EH (cell line): ENCODE data around the gene CNPPD1.
"Not testable (repeated sequence)": the region's sequence is repeated elsewhere in the genome, so short reads cannot be mapped to it uniquely, and the experiment has no call there.

Source experiments
- DNase-seq: peaks from one replicate; pipeline ENCODE4 v3.0.0-alpha.2; 2015; ENCODE audit warnings: low read depth

The CNPPD1 gene

DNA sequence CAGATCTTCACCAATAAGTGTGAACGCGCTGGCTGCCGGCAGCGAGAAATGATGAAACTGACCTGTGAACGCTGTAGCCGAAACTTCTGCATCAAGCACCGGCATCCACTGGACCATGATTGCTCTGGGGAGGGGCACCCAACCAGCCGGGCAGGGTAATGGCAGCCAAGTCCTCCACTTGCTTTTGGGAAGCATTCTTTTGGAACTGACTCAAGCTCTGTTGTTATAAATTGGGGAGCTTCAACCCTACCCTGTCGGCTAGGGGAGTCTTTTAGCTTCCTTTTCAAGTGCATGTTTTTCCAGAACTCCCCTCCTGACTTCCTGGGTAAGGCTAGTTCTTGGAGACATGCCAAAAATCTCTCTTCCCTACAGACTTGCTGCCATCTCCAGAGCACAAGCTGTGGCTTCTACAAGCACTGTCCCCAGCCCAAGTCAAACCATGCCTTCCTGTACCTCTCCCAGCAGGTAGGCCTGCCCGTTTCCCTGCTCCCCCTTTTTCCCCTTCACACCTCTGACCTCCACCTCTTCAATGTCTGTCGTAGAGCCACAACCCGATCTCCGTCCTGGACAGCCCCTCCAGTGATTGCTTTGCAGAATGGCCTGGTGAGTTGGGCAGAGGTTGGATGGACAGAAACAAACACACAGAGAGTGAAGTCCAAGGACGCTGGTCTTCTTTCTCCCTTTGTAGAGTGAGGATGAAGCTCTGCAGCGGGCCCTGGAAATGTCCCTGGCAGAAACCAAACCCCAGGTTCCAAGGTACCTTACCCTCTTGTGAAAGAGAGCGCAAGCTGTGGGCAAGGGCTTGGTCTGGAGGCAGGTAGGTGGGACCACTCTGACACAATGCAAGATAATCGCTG is 31.4 kb upstream of the CNPPD1 start:
- DNase-seq = peak; percentile 66

DNA sequence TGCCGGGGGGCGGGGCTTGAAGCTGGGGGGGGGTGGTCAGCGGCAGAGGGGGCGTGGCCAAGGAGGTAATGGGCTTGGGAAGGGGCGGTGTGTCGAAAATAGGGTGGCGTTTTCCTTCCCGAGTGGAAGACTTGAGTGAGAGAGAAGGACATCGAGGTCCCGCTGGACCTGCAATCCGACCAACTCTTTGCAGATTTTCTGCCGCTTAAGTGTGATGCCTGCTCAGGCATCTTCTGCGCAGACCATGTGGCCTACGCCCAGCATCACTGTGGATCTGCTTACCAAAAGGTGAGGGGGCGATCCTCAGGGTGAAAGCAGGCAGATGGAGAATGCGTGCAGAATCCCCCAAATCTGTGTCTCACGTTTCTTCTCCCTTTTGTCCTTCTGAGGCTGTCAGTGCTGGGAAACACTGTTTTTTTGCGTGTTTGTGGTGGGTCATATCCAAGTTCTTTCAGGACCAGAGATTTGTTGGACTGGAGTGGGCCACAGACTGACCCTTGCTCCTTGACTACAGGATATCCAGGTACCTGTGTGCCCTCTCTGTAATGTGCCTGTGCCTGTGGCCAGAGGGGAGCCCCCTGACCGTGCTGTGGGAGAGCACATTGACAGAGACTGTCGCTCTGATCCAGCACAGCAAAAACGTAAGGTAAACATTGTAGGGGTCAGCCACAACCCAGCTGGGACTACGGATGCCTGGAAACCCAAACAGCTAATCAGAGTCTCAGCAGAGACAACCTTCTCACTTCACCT is 30.6 kb upstream of the CNPPD1 start:
- DNase-seq = no peak

DNA sequence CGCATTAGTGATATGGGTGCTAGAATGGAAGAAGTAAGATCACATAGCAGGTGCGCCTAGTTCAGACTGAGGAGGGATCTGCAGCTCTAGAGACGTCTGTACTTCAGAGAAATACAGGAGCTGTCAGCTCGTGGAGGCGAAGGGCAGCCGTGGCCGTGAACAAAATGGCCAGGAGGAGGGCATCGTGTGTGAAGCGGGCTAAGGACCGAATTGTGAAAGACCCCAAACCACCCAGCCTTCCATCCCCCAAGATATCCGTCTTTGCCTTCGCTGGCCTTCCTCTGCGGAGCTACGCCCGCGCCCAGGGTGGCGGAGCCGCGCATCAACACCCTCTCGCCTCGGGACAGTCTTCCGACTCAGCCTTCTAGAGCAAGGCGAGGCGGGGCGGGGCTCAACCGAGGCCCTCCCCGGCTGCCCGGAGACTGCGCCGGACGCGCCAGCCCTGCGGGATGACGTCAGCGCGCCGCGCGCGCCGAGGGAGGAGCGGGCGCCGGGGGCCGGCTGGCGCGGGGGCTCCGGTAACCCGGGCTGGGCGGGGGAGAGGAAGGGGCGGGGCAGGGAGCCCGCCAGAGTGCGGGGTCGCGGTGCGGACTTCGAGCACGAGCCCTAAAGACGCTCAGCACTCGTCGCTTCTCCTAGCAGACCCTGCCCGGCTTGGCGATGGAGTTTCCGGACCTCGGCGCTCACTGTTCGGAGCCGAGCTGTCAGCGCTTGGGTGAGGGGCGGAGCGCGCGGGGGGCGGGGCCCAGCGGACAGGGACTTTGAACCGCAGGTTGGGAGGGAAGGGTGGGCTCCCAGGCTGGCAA is 29.8 kb upstream of the CNPPD1 start, which contains the start of gene ZFAND2B:
Gene ZFAND2B, plus strand, starts transcription at position 455 of the 806 bp plus-strand sequence. Its CDS starts 206 bp downstream, at position 661.
- DNase-seq = peak; percentile 93

DNA sequence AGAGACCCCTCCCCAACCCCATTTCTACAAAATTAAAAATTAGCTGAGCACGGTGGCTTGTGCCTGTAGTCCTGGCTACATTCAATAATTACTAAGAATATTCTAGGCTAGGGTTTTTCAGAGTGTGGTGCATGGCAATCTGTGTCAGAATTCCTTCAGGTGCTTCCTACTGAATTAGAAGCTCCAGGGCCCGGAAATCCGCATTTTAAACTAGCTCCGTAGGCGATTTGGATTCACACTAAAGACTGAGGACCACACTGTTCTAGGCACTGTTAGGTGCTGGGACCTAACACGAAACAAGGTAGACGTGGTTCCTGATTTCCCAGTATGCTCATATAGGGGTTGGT is 29.2 kb upstream of the CNPPD1 start:
- no peak for DNase-seq

DNA sequence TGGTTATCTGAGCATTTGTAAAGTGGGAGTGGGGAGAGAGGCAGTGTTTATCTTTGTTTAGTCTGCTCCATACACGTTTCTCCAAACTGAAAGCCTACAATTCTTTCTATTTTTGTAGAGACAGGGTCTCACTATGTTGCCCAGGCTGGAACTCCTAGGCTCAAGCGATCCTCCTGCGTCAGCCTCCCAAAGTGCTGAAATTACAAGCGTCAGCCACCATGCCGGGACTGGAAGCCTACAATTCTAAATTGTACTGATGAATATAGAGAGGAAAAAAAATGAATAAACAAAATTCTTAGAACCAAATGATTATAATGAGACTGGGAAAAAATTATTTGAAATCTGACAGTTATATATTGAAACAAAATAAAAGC is 28.4 kb upstream of the CNPPD1 start:
- no peak for DNase-seq

DNA sequence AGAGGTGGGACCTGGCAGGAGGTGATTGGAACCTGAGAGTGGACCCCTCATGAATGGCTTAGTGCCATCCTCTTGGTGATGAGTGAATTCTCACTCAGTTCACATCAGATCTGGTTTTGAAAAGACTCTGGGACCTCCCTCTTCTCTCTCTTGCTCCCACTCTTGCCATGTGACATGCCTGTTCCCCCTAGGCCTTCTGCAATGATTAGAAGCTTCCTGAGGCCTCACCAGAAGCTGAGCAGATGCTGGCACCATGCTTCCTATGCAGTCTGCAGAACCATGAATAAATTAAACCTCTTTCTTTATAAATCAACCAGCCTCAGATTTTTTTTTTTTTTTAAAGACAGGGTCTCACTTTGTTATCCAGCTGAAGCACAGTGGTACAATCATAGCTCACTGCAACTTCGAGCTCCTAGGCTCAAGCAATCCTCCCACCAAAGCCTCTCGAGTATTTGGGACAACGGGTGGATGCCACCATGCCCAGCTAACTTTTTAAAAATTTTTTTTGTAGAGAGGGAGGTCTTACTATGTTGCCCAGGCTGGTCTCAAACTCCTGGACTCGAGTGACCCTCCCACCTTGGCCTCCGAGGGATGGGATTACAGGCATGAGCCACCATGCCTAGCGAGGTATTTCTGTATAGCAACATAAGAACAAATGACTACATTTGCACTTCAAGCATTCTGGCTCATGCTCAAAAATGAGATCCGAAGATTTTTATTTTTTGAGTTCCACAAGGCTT is 27.9 kb upstream of the CNPPD1 start:
- no peak for DNase-seq

DNA sequence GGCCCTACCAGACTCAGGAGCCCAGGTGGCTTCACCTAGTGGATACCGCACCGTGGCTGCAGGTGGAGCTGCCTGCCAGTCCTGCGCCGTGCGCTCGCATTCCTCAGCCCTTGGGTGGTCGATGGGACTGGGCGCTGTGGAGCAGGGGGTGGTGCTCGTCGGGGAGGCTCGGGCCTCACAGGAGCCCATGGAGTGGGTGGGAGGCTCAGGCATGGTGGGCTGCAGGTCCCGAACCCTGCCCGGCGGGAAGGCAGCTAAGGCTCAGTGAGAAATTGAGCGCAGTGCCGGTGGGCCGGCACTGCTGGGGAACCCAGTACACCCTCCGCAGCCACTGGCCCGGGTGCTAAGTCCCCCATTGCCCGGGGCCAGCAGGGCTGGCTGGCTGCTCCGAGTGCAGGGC is 24.6 kb upstream of the CNPPD1 start:
- DNase-seq = not testable (repeated sequence)

DNA sequence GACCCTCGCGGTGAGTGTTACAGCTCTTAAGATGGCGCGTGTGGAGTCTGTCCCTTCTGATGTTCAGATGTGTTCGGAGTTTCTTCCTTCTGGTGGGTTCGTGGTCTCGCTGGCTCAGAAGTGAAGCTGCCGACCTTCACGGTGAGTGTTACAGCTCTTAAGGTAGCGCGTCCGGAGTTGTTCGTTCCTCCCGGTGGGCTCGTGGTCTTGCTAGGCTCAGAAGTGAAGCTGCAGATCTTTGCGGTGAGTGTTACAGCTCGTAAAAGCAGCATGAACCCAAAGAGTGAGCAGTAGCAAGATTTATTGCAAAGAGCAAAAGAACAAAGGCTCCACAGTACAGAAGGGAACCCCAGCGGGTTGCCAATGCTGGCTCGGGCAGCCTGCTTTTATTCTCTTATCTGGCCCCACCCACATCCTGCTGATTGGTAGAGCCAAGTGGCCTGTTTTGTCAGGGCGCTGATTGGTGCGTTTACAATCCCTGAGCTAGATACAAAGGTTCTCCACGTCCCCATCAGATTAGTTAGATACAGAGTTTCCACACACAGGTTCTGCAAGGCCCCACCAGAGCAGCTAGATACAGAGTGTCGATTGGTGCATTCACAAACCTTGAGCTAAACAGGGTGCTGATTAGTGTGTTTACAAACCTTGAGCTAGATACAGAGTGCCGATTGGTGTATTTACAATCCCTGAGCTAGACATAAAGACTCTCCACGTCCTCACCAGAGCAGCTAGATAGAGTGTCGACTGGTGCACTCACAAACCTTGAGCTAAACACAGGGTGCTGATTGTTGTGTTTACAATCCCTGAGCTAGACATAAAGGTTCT is 24.0 kb upstream of the CNPPD1 start:
- DNase-seq = not testable (repeated sequence)

DNA sequence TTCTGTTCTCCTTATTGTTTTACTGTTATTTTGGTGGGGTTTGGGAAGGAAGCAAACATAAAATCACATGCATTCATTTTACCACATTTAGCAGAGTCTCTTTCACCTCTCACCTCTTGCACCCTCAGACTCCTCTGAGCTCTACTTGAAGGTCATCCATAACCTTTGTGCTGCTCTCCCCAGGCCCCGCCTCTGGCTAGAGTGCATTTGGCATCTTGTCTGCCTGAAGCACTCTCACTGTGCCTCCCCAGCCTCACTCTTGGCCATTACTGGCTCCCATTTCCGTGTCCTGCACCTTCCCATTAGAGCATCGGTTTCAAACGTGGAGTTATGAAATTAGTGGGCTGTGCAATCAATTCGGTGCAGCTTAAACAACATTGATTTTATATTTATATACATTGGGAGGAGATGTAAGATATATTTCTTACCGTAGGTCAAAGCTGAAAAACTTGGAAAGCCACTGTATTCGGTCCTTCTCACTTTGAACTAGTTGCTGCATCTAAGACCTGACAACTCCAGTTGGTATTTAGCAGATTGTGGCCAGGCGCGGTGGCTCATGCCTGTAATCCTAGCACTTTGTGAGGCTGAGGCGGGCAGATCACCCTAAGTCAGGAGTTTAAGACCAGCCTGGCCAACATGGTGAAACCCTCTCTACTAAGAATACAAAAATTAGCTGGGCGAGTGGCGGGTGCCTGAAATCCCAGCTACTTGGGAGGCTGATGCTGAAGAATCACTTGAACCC is 22.9 kb upstream of the CNPPD1 start:
- no peak for DNase-seq

DNA sequence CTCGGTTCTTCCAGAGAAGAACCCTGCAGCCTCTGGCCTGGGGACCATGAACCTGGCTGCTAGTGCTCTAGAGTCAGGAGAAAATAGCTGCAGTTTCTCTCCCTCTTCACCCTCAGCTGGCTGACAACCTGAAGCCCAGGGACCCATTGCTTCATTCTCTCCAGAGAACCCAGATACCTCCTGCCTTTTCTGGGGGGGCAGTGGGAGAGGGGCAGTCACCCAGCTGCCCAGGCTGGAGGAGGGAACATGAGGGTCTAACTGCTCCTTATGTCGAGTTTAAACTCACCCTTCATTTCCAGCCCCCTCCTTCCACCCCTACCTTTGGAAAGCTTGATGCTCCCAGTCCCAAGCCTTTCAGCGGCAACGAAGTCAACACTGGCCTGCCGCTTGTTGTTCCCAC is 22.2 kb upstream of the CNPPD1 start:
- no peak for DNase-seq

DNA sequence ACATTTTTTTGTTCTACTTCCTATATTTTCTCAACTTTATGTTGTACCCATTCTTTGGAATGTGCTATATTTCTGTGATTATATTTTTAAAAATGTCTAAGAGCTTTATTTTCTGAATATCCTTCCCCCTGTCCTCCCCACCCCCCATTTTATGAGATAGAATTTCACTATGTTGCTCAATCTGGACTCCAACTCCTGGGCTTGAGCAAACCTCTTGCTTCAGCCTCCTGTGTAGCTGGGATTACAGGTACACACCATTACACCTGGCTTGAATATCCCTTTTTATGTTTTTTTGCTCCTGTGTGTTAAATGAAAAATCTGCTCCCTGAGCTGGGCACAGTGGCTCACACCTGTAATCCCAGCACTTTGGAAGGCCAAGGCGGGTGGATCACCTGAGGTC is 20.7 kb upstream of the CNPPD1 start:
- DNase-seq = no peak

DNA sequence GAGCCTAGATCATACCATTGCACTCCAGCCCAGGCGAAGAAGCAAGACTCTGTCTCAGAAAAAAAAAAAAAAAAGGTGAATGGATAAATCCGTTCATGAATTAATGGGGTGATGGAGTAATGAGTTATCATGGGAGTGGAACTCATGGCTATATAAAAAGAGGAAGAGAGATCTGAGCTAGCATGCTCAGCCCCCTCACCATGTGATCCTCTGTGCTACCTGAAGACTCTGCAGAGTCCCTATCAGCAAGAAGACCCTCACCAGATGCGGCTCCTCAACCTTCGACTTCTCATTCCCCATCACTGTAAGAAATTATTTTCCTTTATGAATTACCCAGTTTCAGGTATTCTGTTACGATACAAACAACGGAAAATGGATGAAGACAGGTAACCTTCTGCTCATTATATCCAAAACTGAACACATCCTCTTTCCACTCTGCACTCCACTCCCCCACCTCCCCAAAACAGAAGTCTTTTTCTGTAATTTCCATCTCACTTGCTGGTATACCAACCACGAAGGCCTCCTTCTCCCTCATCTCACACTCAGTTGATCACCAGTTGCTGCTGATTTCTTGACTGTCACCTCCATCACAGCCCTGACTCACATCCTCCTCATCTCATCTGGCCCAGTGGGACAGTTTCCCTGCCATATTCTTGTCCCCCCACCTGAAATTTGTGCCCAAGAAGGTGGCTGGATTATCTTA is 10.2 kb upstream of the CNPPD1 start:
- no peak for DNase-seq

DNA sequence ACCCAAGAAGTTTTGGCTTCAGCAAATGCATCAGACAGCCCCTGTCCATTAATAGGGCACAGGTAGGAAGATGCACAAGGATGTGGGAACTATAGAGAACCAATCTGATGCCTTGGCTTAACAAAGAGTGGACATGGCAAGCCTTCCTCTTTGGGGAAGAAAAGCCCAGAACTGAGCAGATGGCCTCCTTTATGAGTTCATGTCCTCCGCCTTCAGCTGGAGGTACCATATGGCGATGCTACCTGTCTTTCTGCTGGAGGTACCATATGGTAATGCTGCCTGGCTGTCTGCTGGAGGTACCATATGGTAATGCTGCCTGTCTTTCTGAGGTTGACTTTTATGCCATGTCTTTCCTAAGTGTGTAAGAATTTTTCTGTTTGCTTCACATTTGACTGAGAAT is 7.4 kb upstream of the CNPPD1 start:
- DNase-seq = no peak

DNA sequence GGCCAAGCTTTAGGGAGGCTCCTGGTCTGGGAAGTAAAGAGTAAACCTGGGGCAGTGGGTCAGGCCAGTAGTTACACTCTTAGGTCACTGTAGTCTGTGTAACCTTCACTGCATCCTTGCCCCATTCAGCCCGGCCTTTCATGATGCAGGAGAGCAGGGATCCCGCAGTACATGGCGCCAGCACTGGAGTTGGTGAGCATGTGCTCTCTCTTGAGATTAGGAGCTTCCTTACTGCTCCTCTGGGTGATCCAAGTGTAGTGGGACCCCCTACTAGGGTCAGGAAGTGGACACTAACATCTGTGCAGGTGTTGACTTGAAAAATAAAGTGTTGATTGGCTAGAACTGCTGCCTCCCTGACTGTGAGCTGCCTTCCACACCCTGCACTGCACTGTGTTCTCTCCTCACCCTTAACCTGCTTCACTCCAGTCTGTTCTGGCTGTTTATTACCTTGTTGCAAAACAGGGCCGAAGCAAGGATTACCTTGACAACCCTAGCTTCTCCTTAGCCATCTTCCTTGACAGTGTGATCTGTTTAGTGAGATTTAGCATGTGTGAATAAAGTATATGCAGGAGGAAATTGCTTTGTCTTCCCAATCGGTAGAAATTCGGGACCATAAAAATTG is 6.5 kb upstream of the CNPPD1 start:
- no peak for DNase-seq

DNA sequence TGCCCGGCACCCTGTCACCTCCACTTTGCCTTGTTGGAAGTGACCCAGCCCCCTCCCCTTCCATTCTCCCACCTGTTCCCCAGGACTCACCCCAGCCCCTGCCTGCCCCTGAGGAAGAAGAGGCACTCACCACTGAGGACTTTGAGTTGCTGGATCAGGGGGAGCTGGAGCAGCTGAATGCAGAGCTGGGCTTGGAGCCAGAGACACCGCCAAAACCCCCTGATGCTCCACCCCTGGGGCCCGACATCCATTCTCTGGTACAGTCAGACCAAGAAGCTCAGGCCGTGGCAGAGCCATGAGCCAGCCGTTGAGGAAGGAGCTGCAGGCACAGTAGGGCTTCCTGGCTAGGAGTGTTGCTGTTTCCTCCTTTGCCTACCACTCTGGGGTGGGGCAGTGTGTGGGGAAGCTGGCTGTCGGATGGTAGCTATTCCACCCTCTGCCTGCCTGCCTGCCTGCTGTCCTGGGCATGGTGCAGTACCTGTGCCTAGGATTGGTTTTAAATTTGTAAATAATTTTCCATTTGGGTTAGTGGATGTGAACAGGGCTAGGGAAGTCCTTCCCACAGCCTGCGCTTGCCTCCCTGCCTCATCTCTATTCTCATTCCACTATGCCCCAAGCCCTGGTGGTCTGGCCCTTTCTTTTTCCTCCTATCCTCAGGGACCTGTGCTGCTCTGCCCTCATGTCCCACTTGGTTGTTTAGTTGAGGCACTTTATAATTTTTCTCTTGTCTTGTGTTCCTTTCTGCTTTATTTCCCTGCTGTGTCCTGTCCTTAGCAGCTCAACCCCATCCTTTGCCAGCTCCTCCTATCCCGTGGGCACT is 5.8 kb upstream of the CNPPD1 start:
- no peak for DNase-seq

DNA sequence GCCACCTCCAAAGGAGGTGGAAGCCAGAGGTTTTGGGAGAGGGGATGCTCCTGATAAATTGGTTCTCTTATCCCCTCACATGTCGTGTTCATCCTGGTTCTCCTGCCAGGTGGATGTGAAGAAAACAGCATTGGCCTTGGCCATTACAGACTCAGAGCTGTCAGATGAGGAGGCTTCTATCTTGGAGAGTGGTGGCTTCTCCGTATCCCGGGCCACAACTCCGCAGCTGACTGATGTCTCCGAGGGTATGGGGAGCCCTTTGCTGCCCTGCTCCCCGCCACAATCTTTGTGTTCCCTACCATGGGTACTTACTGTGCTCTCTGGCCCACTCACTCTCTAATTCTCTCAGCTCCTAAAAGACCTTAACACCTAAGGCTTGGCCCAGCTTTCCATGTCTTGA is 4.8 kb upstream of the CNPPD1 start:
- no peak for DNase-seq

DNA sequence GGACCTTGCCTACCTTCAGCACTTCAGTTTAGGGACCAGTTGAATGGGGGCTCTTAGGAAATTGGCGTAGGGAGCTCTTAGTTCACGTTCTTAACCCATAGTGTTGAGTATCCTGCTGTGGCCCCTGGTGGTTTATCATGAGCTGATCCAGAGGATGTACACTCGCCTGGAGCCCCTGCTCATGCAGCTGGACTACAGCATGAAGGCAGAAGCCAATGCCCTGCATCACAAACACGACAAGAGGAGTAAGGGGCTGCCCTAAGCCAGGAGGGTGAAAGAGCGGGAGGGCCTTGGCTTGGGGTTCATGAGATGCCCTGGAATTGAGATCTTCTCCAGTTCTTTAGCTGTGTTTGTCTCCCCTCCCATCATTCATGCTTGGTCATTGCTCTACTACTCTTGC is 4.2 kb upstream of the CNPPD1 start:
- no peak for DNase-seq
